CD14-positive monocyte (primary cell): ENCODE data around the gene MISFA. TPM values are rescaled to one million over a fixed set of nuclear protein-coding genes. Genes with fewer than 3 reads are reported as not detected.

Source experiments
- DNase-seq, 3 donors: peaks; one replicate each; pipeline ENCODE4 v3.0.0-alpha.2; 2011 to 2022
- H2AFZ ChIP-seq: 2 replicates; pipeline ENCODE4 v1.6.0; 2012; ENCODE audit warnings: mild to moderate bottlenecking, low read depth, low read length, inconsistent platforms; ENCODE audit not compliant: insufficient read depth, poor library complexity, severe bottlenecking
- H3K27ac ChIP-seq, 2 donors: 1 replicate in 1 of 2; 2 replicates in 1 of 2; pipeline ENCODE4 v1.5.1; 2012 to 2013; ENCODE audit warnings: low read length in 2 of 2, control low read depth in 1 of 2, inconsistent platforms in 1 of 2, low read depth in 1 of 2, mild to moderate bottlenecking in 1 of 2
- H3K27me3 ChIP-seq, 2 donors: one replicate each; pipeline versions ENCODE4 v1.6.0 to v1.6.1; 2011 to 2013; ENCODE audit warnings: low read length in 2 of 2; ENCODE audit not compliant: control insufficient read depth in 2 of 2, insufficient read depth in 2 of 2
- H3K36me3 ChIP-seq, 2 donors: replicated peaks in 1 of 2; 1 replicate in 1 of 2; 2 replicates in 1 of 2; pipeline versions ENCODE4 v1.5.1 to v1.6.1; 2012 to 2013; ENCODE audit warnings: low read length in 2 of 2, control low read depth in 1 of 2, inconsistent platforms in 1 of 2, mild to moderate bottlenecking in 1 of 2; ENCODE audit not compliant: insufficient read depth in 2 of 2, control insufficient read depth in 1 of 2
- H3K4me1 ChIP-seq, 2 donors: 1 replicate in 1 of 2; 2 replicates in 1 of 2; pipeline versions ENCODE4 v1.5.1 to v1.6.1; 2012 to 2013; ENCODE audit warnings: low read length in 2 of 2, control low read depth in 1 of 2, inconsistent platforms in 1 of 2, mild to moderate bottlenecking in 1 of 2, moderate library complexity in 1 of 2; ENCODE audit not compliant: insufficient read depth in 2 of 2, control insufficient read depth in 1 of 2
- H3K4me2 ChIP-seq: replicated peaks from 2 replicates; pipeline ENCODE3; 2012; ENCODE audit warnings: low read length, moderate library complexity, mild to moderate bottlenecking; ENCODE audit not compliant: poor library complexity, severe bottlenecking; ENCODE audit errors: extremely low read depth
- H3K4me3 ChIP-seq, 3 experiments: fragments of 200-600 bp in 1 of 3; sonication (generic) in 1 of 3; replicated peaks in 1 of 3; 1 replicate in 2 of 3; 2 replicates in 1 of 3; pipeline ENCODE4 v1.5.1; 2011 to 2013; ENCODE audit warnings: low read length in 3 of 3, mild to moderate bottlenecking in 3 of 3, control low read depth in 2 of 3, low read depth in 2 of 3, inconsistent platforms in 1 of 3, moderate library complexity in 1 of 3
- H3K79me2 ChIP-seq: 2 replicates; pipeline ENCODE4 v1.6.0; 2012; ENCODE audit warnings: mild to moderate bottlenecking, control low read depth, inconsistent platforms, low read length, moderate library complexity; ENCODE audit not compliant: insufficient read depth
- H3K9ac ChIP-seq: 2 replicates; pipeline ENCODE4 v1.6.0; 2017; ENCODE audit warnings: low read length, mild to moderate bottlenecking; ENCODE audit not compliant: insufficient read depth, poor library complexity, severe bottlenecking
- H3K9me3 ChIP-seq, 2 donors: replicated peaks in 1 of 2; 1 replicate in 1 of 2; 2 replicates in 1 of 2; pipeline versions ENCODE4 v1.5.1 to v1.6.1; 2012 to 2013; ENCODE audit warnings: low read length in 2 of 2, control low read depth in 1 of 2; ENCODE audit not compliant: control insufficient read depth in 1 of 2, insufficient read depth in 1 of 2
- H4K20me1 ChIP-seq: 2 replicates; pipeline ENCODE4 v1.6.0; 2012; ENCODE audit warnings: mild to moderate bottlenecking, low read length, control low read depth, moderate library complexity; ENCODE audit not compliant: insufficient read depth
- H3K27ac Mint-ChIP-seq, 7 donors: one replicate each; pipeline ENCODE4 v1.8.0; 2020; ENCODE audit warnings: mild to moderate bottlenecking in 7 of 7, mixed read lengths in 7 of 7, moderate library complexity in 6 of 7, inconsistent platforms in 2 of 7
- H3K27me3 Mint-ChIP-seq, 3 donors: one replicate each; pipeline ENCODE4 v1.8.0; 2021 to 2022; ENCODE audit warnings: low read depth in 3 of 3, mild to moderate bottlenecking in 3 of 3, mixed read lengths in 3 of 3, moderate library complexity in 3 of 3, inconsistent platforms in 1 of 3
- H3K36me3 Mint-ChIP-seq, 2 donors: one replicate each; pipeline ENCODE4 v1.8.0; 2020; ENCODE audit warnings: mixed read lengths in 2 of 2, inconsistent platforms in 1 of 2, mild to moderate bottlenecking in 1 of 2
- H3K4me1 Mint-ChIP-seq: one replicate; pipeline ENCODE4 v1.8.0; 2020; ENCODE audit warnings: mild to moderate bottlenecking, mixed read lengths
- H3K4me3 Mint-ChIP-seq, 2 donors: one replicate each; pipeline ENCODE4 v1.8.0; 2020; ENCODE audit warnings: mild to moderate bottlenecking in 2 of 2, mixed read lengths in 2 of 2, moderate library complexity in 1 of 2
- H3K9me3 Mint-ChIP-seq, 7 donors: one replicate each; pipeline ENCODE4 v1.8.0; 2020 to 2022; ENCODE audit warnings: mixed read lengths in 7 of 7, mild to moderate bottlenecking in 6 of 7, moderate library complexity in 6 of 7, inconsistent platforms in 2 of 7
- WGBS: methylation state at CpG from one replicate; pipeline ENCODE4 v1.1.5; 2013; ENCODE audit warnings: missing lambda C conversion rate; ENCODE audit not compliant: insufficient coverage; 5-methylcytosine and 5-hydroxymethylcytosine counted together
- intact Hi-C, 2 donors: fragments of 100-400 bp; cut with micrococcal nuclease; formaldehyde crosslinking; loops; one replicate each; pipeline versions ENCODE4 v1.15.0 to v1.15.1; 2023
- polyA plus RNA-seq, 3 donors: library from polyadenylated mRNA; depleted of rRNA in 1 of 3; unstranded in 2 of 3; stranded (reverse) in 1 of 3; fragments of 300-500 nt in 2 of 3; fragments of >200 nt in 1 of 3; fragmentation: Illumina TruSeq in 2 of 3; gene quantifications; 1 replicate in 2 of 3; 2 replicates in 1 of 3; pipeline ENCODE4 v1.2.3, GENCODE V29; 2012 to 2021
- TF ChIP-seq, protein P1 (sequence below): fragments of 200-600 bp; IDR thresholded peaks from one replicate; pipeline ENCODE4 v1.8.0; 2022; ENCODE audit warnings: antibody characterized with exemption, mild to moderate bottlenecking

The MISFA gene
- polyA plus RNA-seq, 3 donors, result 0.43 TPM; not detected in 2

DNA sequence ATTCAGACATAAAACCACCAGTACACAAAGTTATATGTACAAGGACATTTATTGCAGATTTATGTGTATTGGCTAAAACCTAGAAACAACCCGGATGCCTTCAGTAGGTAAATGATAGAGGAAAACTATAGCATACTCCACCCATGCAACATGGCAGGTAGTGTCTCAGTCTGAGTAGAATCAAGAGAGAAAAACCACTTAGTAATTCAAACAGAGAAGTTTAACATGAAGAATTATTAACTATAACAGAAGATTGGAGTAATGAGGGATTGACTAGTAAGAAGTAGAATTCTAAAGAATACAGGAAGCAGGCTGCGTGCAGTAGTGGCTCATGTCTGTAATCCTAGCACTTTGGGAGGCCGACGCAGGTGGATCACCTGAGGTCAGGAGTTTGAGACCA, 50.8 kb downstream of the MISFA start:
- no peaks in the 10 kb centered on the region for H3K36me3 Mint-ChIP-seq
- Histone ChIP-seq H3K36me3 (no peaks in the 10 kb centered on the region), H3K79me2 (no peaks in the 10 kb centered on the region), H3K4me2 (no peak overlapping the region), H3K4me1 (no peaks in the 10 kb centered on the region), H3K27ac (no peak overlapping the region), H4K20me1 (no peaks in the 10 kb centered on the region), H3K9ac (no peak overlapping the region), H2AFZ (no peak overlapping the region), H3K9me3 (no peaks in the 10 kb centered on the region), H3K4me3 (no peak overlapping the region), H3K27me3 (no peaks in the 10 kb centered on the region)
- intact Hi-C loops, result no loop called here
- H3K9me3 Mint-ChIP-seq, result peaks cover 0 to 4% (median 0%) of the 10 kb centered on the region in 7 donors
- H3K4me3 Mint-ChIP-seq, result no peak overlapping the region
- no peak for DNase-seq
- peaks cover 0 to 4% (median 3%) of the 10 kb centered on the region in 3 donors for H3K27me3 Mint-ChIP-seq
- TF ChIP-seq, protein P1, sequence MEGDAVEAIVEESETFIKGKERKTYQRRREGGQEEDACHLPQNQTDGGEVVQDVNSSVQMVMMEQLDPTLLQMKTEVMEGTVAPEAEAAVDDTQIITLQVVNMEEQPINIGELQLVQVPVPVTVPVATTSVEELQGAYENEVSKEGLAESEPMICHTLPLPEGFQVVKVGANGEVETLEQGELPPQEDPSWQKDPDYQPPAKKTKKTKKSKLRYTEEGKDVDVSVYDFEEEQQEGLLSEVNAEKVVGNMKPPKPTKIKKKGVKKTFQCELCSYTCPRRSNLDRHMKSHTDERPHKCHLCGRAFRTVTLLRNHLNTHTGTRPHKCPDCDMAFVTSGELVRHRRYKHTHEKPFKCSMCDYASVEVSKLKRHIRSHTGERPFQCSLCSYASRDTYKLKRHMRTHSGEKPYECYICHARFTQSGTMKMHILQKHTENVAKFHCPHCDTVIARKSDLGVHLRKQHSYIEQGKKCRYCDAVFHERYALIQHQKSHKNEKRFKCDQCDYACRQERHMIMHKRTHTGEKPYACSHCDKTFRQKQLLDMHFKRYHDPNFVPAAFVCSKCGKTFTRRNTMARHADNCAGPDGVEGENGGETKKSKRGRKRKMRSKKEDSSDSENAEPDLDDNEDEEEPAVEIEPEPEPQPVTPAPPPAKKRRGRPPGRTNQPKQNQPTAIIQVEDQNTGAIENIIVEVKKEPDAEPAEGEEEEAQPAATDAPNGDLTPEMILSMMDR, result no peak
- no CpG with 5 or more reads among the region's 4 CpGs for WGBS
- H3K27ac Mint-ChIP-seq, result no peak overlapping the region
- peaks cover 3% of the 10 kb centered on the region for H3K4me1 Mint-ChIP-seq

DNA sequence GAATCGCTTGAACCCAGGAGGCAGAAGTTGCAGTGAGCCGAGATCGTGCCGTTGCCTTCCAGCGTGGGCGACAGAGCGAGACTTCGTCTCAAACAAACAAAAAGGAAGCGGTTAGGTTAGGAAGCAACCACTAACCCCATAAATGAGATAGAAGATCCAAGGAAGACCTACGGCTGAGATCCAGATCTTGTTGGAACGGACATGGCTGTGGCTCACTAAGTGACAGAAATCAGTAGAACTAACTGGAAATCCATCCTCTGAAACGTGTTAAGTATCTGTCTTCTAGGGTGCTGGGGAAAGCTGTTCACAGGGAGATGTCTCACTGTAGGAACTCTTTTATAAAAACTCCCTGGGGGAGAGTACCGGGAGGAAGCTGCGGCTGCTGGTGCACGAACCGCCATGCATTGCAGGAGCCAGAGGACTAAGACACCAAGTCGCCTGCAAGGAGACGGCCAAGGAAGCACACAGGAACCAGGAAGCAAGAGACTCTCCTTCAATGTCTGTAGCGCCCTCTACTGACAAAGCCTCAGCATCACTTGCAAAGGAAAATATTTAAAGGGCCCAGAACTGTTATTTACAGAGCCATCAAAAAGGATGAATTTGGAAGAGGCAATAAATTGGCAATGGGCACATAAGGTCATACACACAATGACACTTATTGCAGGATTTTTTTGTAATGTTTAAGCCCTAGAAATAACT, 51.4 kb downstream of the MISFA start:
- TF ChIP-seq, protein P1, result peak; percentile 42
- H3K9ac ChIP-seq, result no peak overlapping the region
- peak overlapping the region in 1 of 7 donors; percentile 2 for H3K27ac Mint-ChIP-seq
- H3K27me3 Mint-ChIP-seq, result peaks cover 0 to 4% (median 3%) of the 10 kb centered on the region in 3 donors
- H4K20me1 ChIP-seq, result no peaks in the 10 kb centered on the region
- WGBS, result 87% methylated on average over 12 of the region's 19 CpGs
- no peaks in the 10 kb centered on the region for H3K79me2 ChIP-seq
- H3K4me1 ChIP-seq, result no peaks in the 10 kb centered on the region
- H3K4me3 ChIP-seq, result no peak overlapping the region
- peak overlapping the region; percentile 22 for H2AFZ ChIP-seq
- peaks cover 3% of the 10 kb centered on the region for H3K4me1 Mint-ChIP-seq
- DNase-seq, result peak; percentile 39 to 56 (median 42)
- no peaks in the 10 kb centered on the region for H3K36me3 ChIP-seq
- H3K27ac ChIP-seq, result no peak overlapping the region
- no peak overlapping the region for H3K4me3 Mint-ChIP-seq
- H3K9me3 Mint-ChIP-seq, result peaks cover 0 to 4% (median 0%) of the 10 kb centered on the region in 7 donors
- no peak overlapping the region for H3K4me2 ChIP-seq
- no peaks in the 10 kb centered on the region for H3K9me3 ChIP-seq
- H3K36me3 Mint-ChIP-seq, result no peaks in the 10 kb centered on the region
- intact Hi-C loops, result no loop called here
- H3K27me3 ChIP-seq, result no peaks in the 10 kb centered on the region

Other genes with a start within 250 kb of the MISFA start
- gene LDHA, start 205.2 kb upstream of the MISFA start, polyA plus RNA-seq, result 100 to 1,000 TPM; 191 to 501 (median 438) TPM
- gene LDHC, start 187.5 kb upstream of the MISFA start, polyA plus RNA-seq, result not detected
- gene LDHAL6A, start 143.9 kb upstream of the MISFA start, polyA plus RNA-seq, result not detected
- 100 to 1,000 TPM in 2 of 3 donors, 10 to 100 TPM in 1; 76.7 to 116 (median 112) TPM for gene TSG101, start 72.8 kb upstream of the MISFA start, polyA plus RNA-seq
- 10 to 100 TPM in 2 of 3 donors, 1 to 10 TPM in 1; 8.0 to 15.5 (median 11.7) TPM for gene UEVLD, start 11.1 kb upstream of the MISFA start, polyA plus RNA-seq
- gene SPTY2D1, start 34.6 kb downstream of the MISFA start, polyA plus RNA-seq, result 10 to 100 TPM in 2 of 3 donors, 1 to 10 TPM in 1; 8.4 to 14.9 (median 11.8) TPM
- 1 to 10 TPM; 1.3 to 4.3 (median 3.5) TPM for gene TMEM86A, start 99.0 kb downstream of the MISFA start, polyA plus RNA-seq
- not detected for gene IGSF22, start 126.4 kb downstream of the MISFA start, polyA plus RNA-seq
- gene PTPN5, start 192.0 kb downstream of the MISFA start, polyA plus RNA-seq, result not detected